ENCODE results near the gene CDKAL1.

- TF ChIP-seq CTCF (IDR thresholded peaks at IDR 0.05; ENCODE audit: poor library complexity), result no peak
- no peak for TF ChIP-seq EZH2 (IDR thresholded peaks at IDR 0.05; ENCODE audit: borderline replicate concordance)
These were observed 20.1 kb downstream of the CDKAL1 start for GRCh38 chr6:20554326-20554725.

Measured in hepatocyte (in vitro differentiated cells).